ENCODE measurements around the gene AFMID.
"Not testable (repeated sequence)": the region's sequence is repeated elsewhere in the genome, so short reads cannot be mapped to it uniquely, and the experiment has no call there.

AFMID gene

DNA sequence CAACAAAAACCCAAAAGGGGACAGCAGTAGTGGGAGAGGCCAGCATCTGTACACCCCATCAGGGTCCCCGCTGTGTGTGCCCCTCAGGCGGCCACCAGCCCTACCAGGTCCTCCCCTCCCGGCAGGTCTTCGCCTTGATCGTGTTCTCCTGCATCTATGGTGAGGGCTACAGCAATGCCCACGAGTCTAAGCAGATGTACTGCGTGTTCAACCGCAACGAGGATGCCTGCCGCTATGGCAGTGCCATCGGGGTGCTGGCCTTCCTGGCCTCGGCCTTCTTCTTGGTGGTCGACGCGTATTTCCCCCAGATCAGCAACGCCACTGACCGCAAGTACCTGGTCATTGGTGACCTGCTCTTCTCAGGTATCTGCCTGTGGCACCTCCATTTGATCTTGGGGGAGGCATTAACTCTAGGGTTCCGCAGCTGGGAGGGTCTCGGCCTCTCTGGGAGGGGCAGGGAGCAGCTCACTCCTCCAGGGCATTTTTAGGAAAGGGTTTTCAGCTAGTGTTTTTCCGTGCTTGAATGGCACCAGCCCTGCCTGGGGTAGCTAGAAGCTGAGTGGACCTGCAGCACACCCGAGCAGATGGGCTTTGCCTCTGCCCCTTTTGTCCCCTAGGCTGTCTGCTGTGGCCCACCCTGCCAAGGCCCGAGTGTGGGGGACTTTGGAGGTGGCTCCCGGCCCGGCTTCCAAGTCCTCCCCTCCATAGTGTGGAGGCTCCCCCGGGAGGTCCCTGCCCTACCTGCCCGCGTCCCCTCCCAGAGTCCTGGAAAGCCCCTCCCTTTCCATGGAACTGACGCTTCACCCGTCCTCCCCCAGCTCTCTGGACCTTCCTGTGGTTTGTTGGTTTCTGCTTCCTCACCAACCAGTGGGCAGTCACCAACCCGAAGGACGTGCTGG lies 16.2 kb upstream of the AFMID start:
- Mint-ChIP-seq H3K36me3 (peaks cover 72% of the 10 kb centered on the region), H3K27ac (peak overlapping the region; percentile 94), H3K9me3 (no peaks in the 10 kb centered on the region), H3K4me3 (peak overlapping the region; percentile 69), H3K4me1 (peaks cover 57% of the 10 kb centered on the region)
- DNase-seq (ENCODE audit: low spot score in 2 of 2) (no peak), ATAC-seq (no peak)

DNA sequence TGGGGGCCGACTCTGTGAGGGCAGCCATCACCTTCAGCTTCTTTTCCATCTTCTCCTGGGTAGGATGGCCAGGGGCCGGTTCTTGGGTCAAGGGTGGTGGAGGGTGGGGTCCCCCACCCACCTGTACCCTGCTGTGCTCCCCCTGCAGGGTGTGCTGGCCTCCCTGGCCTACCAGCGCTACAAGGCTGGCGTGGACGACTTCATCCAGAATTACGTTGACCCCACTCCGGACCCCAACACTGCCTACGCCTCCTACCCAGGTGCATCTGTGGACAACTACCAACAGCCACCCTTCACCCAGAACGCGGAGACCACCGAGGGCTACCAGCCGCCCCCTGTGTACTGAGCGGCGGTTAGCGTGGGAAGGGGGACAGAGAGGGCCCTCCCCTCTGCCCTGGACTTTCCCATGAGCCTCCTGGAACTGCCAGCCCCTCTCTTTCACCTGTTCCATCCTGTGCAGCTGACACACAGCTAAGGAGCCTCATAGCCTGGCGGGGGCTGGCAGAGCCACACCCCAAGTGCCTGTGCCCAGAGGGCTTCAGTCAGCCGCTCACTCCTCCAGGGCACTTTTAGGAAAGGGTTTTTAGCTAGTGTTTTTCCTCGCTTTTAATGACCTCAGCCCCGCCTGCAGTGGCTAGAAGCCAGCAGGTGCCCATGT lies 15.4 kb upstream of the AFMID start:
- H3K9me3 Mint-ChIP-seq; DNase-seq (ENCODE audit: low spot score in 2 of 2); ATAC-seq: not testable (repeated sequence)
- H3K4me3 Mint-ChIP-seq: peak overlapping the region; percentile 69
- peak overlapping the region; percentile 94 for H3K27ac Mint-ChIP-seq
- H3K4me1 Mint-ChIP-seq: peaks cover 61% of the 10 kb centered on the region
- H3K36me3 Mint-ChIP-seq: peaks cover 79% of the 10 kb centered on the region

DNA sequence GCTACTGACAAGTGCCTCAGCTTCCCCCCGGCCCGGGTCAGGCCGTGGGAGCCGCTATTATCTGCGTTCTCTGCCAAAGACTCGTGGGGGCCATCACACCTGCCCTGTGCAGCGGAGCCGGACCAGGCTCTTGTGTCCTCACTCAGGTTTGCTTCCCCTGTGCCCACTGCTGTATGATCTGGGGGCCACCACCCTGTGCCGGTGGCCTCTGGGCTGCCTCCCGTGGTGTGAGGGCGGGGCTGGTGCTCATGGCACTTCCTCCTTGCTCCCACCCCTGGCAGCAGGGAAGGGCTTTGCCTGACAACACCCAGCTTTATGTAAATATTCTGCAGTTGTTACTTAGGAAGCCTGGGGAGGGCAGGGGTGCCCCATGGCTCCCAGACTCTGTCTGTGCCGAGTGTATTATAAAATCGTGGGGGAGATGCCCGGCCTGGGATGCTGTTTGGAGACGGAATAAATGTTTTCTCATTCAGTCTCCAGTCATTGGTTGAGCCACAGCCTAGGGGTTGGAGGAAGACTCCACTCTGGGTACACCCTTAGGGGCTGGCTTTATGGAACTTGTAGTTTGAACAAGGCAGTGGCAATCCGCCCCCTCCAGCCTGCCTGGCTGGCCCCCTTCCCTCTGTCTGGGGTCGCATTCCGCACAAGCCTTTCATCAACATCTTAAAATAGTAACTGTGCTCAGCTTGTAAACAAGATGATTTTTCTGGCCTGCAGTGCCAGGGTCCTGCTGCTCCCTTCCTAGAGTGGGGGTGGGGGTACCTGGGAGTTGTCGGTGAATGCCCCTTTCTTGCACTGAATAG lies 14.7 kb upstream of the AFMID start:
- H3K36me3 Mint-ChIP-seq: peaks cover 85% of the 10 kb centered on the region
- H3K4me1 Mint-ChIP-seq: peaks cover 66% of the 10 kb centered on the region
- DNase-seq (ENCODE audit: low spot score in 2 of 2) (no peak), ATAC-seq (no peak)
- peak overlapping the region; percentile 69 for H3K4me3 Mint-ChIP-seq
- H3K9me3 Mint-ChIP-seq: no peaks in the 10 kb centered on the region
- peak overlapping the region; percentile 94 for H3K27ac Mint-ChIP-seq

DNA sequence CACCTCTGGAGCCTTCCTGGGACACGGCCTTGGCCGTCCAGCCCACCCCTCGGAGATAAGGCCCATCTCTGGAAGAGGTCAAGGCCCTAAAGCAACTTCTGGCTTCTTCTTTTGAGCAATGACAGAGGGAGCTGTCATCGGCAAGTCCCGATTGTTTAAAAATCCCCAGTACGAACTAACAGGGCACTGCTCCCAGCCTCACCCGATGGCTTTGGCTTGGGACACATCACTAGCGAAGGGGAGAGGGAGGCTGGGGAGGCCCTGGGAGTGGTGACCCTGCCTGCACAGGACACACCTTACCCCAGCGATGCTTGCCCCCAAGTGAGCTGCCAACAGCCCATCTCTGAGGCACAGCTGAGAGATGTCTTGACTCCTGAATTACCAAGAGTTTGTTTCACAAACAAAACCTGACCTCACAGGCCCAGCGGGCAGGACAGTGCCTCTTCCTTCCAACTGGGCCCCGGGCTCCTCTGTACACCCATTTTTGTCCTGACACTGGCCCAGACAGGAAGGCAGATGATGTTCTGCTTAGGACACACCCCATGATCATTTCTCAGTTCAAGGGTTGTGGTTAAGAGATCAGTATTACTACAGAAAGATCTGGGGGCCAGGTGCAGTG lies 14.0 kb upstream of the AFMID start:
- no peak for DNase-seq (ENCODE audit: low spot score in 2 of 2)
- Mint-ChIP-seq H3K9me3 (no peaks in the 10 kb centered on the region), H3K27ac (peak overlapping the region; percentile 94), H3K4me3 (peak overlapping the region; percentile 69), H3K4me1 (peaks cover 61% of the 10 kb centered on the region), H3K36me3 (peaks cover 92% of the 10 kb centered on the region)
- peak; percentile 53 for ATAC-seq

DNA sequence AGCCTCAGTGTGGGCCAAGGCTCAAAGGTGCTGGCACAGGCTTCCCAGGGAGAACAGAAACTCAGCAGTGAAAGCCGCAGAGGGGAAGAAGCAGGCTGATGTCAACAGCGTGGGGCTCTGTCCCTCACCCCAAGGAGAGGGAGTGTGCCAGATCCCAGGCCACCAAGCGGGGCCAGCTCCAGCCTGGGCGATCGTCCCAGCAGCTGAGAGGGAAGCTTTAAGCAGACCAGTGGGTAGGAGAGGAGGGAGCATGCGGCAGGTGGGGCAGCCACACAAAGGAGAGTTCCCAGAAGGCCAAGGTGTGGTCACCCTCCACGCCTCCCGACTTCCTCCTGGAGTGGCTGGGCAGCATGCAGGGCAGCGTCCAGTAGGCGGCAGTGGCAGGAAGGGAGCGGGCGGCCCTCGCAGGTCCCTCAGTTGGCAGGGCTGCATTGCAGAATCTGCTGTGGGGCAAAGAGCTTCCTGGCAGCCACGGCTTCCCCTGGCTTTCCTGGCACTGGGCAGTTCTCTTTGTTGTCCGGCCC lies 12.8 kb upstream of the AFMID start:
- Mint-ChIP-seq H3K4me1 (peaks cover 59% of the 10 kb centered on the region), H3K36me3 (peaks cover 98% of the 10 kb centered on the region), H3K27ac (peak overlapping the region; percentile 94), H3K9me3 (no peaks in the 10 kb centered on the region), H3K4me3 (no peak overlapping the region)
- ATAC-seq (no peak), DNase-seq (ENCODE audit: low spot score in 2 of 2) (no peak)

DNA sequence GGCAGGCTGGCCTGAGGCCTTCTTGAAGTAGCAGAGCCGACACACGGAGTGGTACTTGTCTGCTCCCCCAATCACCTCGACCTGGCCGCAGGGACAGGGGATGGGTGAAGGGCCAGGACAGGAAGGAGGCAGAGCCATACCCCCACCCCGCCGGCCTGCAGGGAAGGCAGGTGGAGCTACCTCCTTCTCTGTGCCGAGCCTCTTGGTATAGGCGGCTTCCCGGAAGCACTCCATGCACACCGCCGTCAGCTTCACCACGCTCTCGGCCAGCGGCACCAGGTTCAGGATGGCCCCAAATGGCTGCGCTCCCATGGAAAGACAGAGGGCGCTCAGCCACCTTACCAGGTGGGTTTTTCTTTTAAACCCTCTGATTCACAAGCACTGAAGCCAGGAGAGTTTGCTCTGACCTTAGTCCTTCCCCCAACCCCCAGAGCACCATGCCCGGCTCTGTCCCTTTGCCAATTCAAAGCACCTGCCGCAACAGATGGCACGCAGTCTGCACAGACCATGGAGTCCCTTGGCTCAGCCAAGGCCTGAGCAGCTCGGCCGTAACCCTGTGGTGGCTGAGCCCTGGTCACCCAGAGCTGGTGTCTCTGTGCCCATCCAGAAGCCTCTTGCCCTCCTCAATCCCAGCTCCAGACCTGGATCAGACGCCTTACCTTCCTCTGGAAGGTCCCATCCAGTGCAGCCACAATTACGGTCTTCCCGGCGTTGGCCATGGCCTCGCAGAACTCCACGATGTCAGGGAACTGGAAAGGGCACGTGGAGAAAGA lies 12.1 kb upstream of the AFMID start:
- Mint-ChIP-seq H3K4me3 (no peak overlapping the region), H3K27ac (no peak overlapping the region), H3K4me1 (peaks cover 56% of the 10 kb centered on the region), H3K36me3 (peaks cover 98% of the 10 kb centered on the region), H3K9me3 (no peaks in the 10 kb centered on the region)
- ATAC-seq: no peak
- DNase-seq (ENCODE audit: low spot score in 2 of 2): no peak

DNA sequence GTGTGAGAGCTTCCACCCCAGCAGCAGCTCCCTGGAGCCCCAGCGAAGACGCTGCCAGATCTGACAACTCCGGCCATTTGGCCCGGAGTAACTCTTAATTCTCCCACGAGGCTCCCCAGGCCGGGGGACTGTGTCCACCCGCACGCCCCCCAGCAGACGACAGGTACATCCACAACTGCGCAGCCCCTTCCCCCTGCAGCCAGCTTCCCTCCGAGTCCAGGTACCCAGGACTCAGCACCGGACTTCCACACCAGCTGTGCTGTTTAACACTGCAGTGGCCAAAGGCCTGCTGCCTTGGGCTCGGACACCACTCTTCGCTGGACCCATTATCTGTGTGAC lies 11.6 kb upstream of the AFMID start:
- Mint-ChIP-seq H3K4me3 (no peak overlapping the region), H3K4me1 (peaks cover 56% of the 10 kb centered on the region), H3K27ac (no peak overlapping the region), H3K9me3 (no peaks in the 10 kb centered on the region), H3K36me3 (peaks cover 98% of the 10 kb centered on the region)
- ATAC-seq (no peak), DNase-seq (ENCODE audit: low spot score in 2 of 2) (no peak)

DNA sequence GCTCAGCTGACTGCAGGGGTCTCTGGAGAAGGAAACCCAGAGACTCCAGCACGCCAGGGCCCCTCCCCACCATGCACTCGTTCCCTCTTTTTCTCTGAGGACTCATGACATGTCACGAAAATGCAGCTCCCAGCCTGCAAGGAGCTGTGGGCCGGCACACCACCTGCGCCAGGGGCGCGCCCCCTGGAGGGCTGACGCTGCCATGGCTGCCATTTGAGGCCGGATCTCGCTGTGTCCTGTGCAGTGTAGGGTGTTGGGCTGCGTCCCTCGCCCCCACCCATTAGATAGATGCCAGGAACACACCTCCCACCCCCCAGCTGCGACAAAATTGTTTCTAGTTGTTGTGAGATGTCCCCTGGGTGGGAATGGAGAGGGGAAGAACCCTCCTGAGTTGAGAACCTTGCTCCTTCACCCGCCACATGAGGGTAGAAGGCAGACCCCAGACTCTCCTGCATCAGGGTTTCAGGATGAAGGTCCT lies 10.6 kb upstream of the AFMID start:
- Mint-ChIP-seq H3K27ac (peak overlapping the region; percentile 61), H3K4me1 (peaks cover 50% of the 10 kb centered on the region), H3K4me3 (no peak overlapping the region), H3K36me3 (peaks cover 98% of the 10 kb centered on the region), H3K9me3 (no peaks in the 10 kb centered on the region)
- DNase-seq (ENCODE audit: low spot score in 2 of 2): peak; percentile 68 to 84
- ATAC-seq: peak; percentile 81

DNA sequence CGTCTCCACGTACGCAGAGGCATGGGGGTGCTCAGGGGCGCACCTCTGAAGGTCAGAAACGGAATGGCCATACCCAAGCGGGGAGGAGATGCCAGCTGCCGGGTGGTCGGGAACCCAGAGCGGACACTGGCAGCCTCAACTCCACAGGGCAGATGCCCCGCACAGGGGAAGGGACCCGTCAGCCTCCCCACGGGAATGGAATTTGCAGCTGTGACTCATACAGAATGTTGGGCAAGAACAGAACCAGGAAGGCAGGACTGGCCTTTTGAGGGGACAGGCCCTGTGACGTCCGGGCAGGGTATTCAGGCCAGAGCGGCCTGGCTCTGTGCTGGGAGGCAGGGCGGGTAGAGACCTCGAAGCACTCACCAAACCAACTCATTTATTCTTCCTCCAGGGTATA lies 7.8 kb upstream of the AFMID start:
- peak overlapping the region; percentile 15 for H3K4me3 Mint-ChIP-seq
- no peak for DNase-seq (ENCODE audit: low spot score in 2 of 2)

DNA sequence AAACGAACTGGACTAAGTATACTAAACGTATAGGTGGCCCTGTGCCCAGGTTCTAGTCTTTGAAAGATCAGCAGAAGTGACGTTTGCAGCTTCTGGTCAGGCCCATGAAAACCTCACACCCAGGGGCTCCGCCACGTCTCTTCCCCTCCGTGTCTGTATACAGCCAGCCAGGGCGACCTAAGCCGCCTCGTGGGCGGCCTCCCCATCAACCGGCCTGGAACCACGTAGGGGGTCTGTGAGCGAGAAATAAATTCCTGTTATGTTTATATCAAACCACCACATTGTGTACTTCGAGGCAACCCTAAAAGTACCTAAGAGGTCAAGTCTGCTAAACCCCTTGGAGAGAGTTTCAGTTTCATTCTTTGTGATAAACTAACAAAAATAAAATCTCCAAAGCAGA lies 7.1 kb upstream of the AFMID start:
- ATAC-seq (peak; percentile 22), DNase-seq (ENCODE audit: low spot score in 2 of 2) (no peak)
- Mint-ChIP-seq H3K4me3 (peak overlapping the region; percentile 15), H3K9me3 (no peaks in the 10 kb centered on the region), H3K36me3 (peaks cover 98% of the 10 kb centered on the region), H3K4me1 (peaks cover 38% of the 10 kb centered on the region), H3K27ac (peak overlapping the region; percentile 2)

More for the DNA sequence above, 7.8 kb upstream of the AFMID start:
- H3K9me3 Mint-ChIP-seq: no peaks in the 10 kb centered on the region
- ATAC-seq: no peak
- H3K4me1 Mint-ChIP-seq: peaks cover 32% of the 10 kb centered on the region
- H3K27ac Mint-ChIP-seq: no peak overlapping the region
- H3K36me3 Mint-ChIP-seq: peaks cover 98% of the 10 kb centered on the region

DNA sequence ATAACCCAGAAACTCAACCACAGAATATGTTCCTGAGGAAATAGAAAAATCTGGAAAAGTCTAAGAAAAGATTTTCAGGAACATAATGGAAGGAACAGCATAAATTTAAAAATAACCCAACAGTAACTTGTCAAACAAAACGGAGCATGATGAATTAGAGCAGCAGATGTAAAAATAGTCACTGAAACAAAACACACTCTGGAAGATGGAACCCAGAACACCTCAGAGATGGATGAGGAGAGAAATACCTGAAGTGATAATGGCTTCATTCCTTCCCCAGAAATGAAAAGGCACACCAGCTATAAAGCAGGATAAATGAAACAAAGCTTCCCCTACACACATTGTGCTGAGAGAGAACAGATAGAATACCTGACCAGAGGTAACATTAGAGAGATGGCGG lies 6.7 kb upstream of the AFMID start:
- peak overlapping the region; percentile 2 for H3K27ac Mint-ChIP-seq

DNA sequence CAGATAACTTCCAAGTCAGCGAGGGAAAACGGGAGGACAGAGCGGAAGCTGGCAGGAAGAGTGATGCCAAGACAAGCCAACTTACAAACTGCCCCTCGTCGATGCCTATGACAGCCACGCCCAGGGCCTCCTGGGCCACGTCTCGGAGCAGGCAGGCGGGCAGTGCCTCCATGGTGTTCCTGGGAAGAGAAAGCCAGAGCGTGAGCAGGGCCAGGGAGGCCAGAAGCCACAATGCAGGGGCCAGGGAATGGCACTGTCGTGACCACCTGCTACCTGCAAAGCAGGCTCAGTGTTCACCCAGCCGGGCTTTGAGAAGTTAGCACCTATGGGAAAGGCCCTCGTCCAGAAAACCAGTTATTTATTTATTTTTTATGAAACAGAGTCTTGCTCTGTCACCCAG lies 4.7 kb upstream of the AFMID start:
- ATAC-seq (no peak), DNase-seq (ENCODE audit: low spot score in 2 of 2) (no peak)
- H3K27ac Mint-ChIP-seq: no peak overlapping the region
- no peaks in the 10 kb centered on the region for H3K9me3 Mint-ChIP-seq
- H3K36me3 Mint-ChIP-seq: peaks cover 92% of the 10 kb centered on the region
- peaks cover 31% of the 10 kb centered on the region for H3K4me1 Mint-ChIP-seq
- no peak overlapping the region for H3K4me3 Mint-ChIP-seq

More for the DNA sequence above, 6.7 kb upstream of the AFMID start:
- no peaks in the 10 kb centered on the region for H3K9me3 Mint-ChIP-seq
- no peak for DNase-seq (ENCODE audit: low spot score in 2 of 2)
- peaks cover 98% of the 10 kb centered on the region for H3K36me3 Mint-ChIP-seq
- no peak for ATAC-seq
- peaks cover 40% of the 10 kb centered on the region for H3K4me1 Mint-ChIP-seq
- peak overlapping the region; percentile 15 for H3K4me3 Mint-ChIP-seq

DNA sequence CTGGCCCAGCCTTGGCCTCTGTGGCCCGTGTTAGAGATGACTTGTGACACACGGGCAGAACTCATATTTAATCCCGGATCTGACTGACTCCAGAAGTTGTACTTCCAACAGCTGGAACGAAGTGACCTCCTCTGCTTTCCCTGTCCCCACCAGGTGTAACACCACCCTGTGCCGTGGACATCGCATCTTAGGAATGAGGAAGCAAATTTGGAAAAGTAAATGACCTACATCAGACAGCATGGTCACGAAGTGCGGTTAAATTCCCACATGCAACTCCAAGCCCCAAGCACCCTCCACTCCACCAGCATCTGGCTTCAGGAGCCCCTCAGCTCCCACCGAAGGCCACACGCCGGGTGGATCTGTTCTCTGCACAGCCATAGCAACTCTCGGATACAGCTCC lies 3.2 kb upstream of the AFMID start:
- no peak overlapping the region for H3K27ac Mint-ChIP-seq
- peaks cover 36% of the 10 kb centered on the region for H3K4me1 Mint-ChIP-seq
- ATAC-seq (no peak), DNase-seq (ENCODE audit: low spot score in 2 of 2) (no peak)
- peaks cover 78% of the 10 kb centered on the region for H3K36me3 Mint-ChIP-seq
- no peaks in the 10 kb centered on the region for H3K9me3 Mint-ChIP-seq
- peak overlapping the region; percentile 74 for H3K4me3 Mint-ChIP-seq

DNA sequence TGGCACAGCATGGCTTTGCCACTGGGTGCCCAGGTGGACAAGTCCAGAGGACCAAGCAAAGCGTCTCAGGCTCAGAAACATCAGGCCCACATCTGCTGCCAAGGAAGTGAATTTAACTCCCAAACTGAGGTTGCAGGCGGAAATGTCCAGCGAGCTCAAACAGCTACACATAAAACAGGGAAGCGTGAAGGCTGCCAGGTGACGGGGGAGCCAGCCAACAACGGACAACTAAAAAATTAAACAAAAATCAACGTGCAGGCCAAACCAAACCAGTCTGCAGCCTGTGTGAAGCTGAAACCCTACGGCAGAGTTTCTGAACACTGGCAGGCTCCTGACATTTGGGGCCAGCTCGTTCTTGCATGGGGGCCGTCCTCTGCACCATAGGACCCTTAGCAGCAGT lies 2.8 kb upstream of the AFMID start:
- ATAC-seq (no peak), DNase-seq (ENCODE audit: low spot score in 2 of 2) (no peak)
- Mint-ChIP-seq H3K36me3 (peaks cover 74% of the 10 kb centered on the region), H3K9me3 (no peaks in the 10 kb centered on the region), H3K4me3 (peak overlapping the region; percentile 74), H3K27ac (no peak overlapping the region), H3K4me1 (peaks cover 36% of the 10 kb centered on the region)
